Type B pancreatic cell (in vitro differentiated cells): Measurements from ENCODE around the gene GPC5. TPM values are rescaled to one million over a fixed set of nuclear protein-coding genes. Genes with fewer than 3 reads are reported as not detected.
"Not testable (repeated sequence)": the region's sequence is repeated elsewhere in the genome, so short reads cannot be mapped to it uniquely, and the experiment has no call there.

ENCODE experiments used
- DNase-seq: peaks from one replicate; pipeline ENCODE4 v3.0.0; 2021; ENCODE audit warnings: mixed read lengths; ENCODE audit not compliant: unreplicated experiment; ENCODE audit errors: extremely low spot score
- H3K27ac Mint-ChIP-seq: 2 replicates; pipeline ENCODE4 v1.8.0; 2021; ENCODE audit warnings: mild to moderate bottlenecking, mixed read lengths
- H3K27me3 Mint-ChIP-seq: 2 replicates; pipeline ENCODE4 v1.8.0; 2021; ENCODE audit warnings: mixed read lengths
- H3K36me3 Mint-ChIP-seq: 2 replicates; pipeline ENCODE4 v1.8.0; 2021; ENCODE audit warnings: mixed read lengths
- H3K4me1 Mint-ChIP-seq: one replicate; pipeline ENCODE4 v1.8.0; 2021; ENCODE audit warnings: mixed read lengths; ENCODE audit not compliant: unreplicated experiment
- H3K4me3 Mint-ChIP-seq: 2 replicates; pipeline ENCODE4 v1.8.0; 2021; ENCODE audit warnings: mild to moderate bottlenecking, mixed read lengths
- H3K9me3 Mint-ChIP-seq: 2 replicates; pipeline ENCODE4 v1.8.0; 2021; ENCODE audit warnings: mixed read lengths
- total RNA-seq: library from RNA; stranded (reverse); gene quantifications from 2 replicates; pipeline ENCODE4 v1.2.1, GENCODE V29; 2021; ENCODE audit warnings: low replicate concordance
- TF ChIP-seq, protein P1 (sequence below): fragments of 200-600 bp; sonication (generic); conservative IDR thresholded peaks from 2 replicates; pipeline ENCODE4 v1.5.0; 2021; ENCODE audit warnings: antibody characterized with exemption, mild to moderate bottlenecking

The GPC5 gene
- total RNA-seq, 1 donor from 2014 or later, result 2.8 TPM

DNA sequence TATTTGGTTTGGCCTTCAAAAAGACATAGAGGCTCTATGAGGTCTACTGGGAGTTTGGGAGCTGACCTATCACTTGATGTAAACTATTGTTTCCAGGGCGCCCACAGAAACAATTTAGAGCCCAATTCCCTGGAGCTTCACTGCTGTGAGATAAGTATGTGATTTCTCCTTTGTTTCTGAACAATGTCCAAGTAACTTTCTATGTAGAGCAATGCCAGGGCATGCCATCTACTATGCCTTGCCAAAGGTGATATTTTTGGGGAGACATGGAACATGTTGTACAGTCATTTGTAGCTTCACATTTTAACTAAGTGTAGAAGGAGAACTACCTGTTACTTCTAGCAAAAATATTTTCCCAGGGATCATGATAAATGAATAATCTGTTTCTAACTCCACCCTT lies 872.6 kb downstream of the GPC5 start:
- Mint-ChIP-seq H3K27me3 (no peaks in the 10 kb centered on the region), H3K9me3 (no peaks in the 10 kb centered on the region), H3K4me3 (no peak overlapping the region), H3K36me3 (no peaks in the 10 kb centered on the region), H3K4me1 (no peaks in the 10 kb centered on the region), H3K27ac (no peak overlapping the region)
- DNase-seq, result no peak
- TF ChIP-seq, protein P1, sequence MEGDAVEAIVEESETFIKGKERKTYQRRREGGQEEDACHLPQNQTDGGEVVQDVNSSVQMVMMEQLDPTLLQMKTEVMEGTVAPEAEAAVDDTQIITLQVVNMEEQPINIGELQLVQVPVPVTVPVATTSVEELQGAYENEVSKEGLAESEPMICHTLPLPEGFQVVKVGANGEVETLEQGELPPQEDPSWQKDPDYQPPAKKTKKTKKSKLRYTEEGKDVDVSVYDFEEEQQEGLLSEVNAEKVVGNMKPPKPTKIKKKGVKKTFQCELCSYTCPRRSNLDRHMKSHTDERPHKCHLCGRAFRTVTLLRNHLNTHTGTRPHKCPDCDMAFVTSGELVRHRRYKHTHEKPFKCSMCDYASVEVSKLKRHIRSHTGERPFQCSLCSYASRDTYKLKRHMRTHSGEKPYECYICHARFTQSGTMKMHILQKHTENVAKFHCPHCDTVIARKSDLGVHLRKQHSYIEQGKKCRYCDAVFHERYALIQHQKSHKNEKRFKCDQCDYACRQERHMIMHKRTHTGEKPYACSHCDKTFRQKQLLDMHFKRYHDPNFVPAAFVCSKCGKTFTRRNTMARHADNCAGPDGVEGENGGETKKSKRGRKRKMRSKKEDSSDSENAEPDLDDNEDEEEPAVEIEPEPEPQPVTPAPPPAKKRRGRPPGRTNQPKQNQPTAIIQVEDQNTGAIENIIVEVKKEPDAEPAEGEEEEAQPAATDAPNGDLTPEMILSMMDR, result no peak

DNA sequence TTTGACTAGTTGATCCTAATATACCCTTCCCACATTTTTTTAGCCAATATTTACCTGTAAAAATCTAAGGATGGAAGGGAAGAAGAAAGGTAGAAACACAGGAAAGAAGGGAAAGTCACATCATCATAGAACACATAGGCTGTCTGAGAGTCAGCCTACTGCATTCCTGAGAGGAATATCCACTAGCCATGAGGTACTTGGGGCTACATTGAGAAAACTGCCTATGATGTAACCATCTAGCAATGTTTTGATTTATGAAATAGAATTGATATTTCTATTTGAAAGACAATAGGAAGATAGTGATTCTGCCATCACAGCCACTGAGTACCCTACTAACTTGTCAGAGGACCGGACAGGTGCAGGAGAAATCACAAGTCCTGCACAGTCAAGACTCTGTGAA lies 873.8 kb downstream of the GPC5 start:
- H3K27ac Mint-ChIP-seq, result no peak overlapping the region
- H3K4me1 Mint-ChIP-seq, result no peaks in the 10 kb centered on the region
- H3K27me3 Mint-ChIP-seq, result no peaks in the 10 kb centered on the region

DNA sequence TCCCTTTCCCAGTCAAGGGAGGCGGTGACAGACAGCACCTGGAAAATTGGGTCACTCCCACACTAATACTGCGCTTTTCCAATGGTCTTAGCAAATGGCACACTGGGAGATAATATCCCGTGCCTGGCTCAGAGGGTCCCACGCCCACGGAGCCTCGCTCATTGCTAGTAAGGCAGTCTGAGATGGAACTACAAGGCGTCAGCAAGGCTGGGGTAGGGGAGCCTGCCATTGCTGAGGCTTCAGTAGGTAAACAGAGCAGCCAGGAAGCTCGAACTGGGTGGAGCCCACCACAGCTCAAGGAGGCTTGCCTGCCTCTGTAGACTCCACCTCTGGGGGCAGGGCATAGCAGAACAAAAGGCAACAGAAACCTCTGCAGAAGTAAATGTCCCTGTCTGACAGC lies 882.6 kb downstream of the GPC5 start:
- H3K27me3 Mint-ChIP-seq, H3K36me3 Mint-ChIP-seq, H3K4me3 Mint-ChIP-seq, H3K4me1 Mint-ChIP-seq, DNase-seq, H3K27ac Mint-ChIP-seq, H3K9me3 Mint-ChIP-seq: not testable (repeated sequence)

More for the DNA sequence above, 873.8 kb downstream of the GPC5 start:
- TF ChIP-seq, protein P1, result no peak
- H3K36me3 Mint-ChIP-seq, result no peaks in the 10 kb centered on the region
- H3K9me3 Mint-ChIP-seq, result no peaks in the 10 kb centered on the region
- DNase-seq, result no peak
- H3K4me3 Mint-ChIP-seq, result no peak overlapping the region

DNA sequence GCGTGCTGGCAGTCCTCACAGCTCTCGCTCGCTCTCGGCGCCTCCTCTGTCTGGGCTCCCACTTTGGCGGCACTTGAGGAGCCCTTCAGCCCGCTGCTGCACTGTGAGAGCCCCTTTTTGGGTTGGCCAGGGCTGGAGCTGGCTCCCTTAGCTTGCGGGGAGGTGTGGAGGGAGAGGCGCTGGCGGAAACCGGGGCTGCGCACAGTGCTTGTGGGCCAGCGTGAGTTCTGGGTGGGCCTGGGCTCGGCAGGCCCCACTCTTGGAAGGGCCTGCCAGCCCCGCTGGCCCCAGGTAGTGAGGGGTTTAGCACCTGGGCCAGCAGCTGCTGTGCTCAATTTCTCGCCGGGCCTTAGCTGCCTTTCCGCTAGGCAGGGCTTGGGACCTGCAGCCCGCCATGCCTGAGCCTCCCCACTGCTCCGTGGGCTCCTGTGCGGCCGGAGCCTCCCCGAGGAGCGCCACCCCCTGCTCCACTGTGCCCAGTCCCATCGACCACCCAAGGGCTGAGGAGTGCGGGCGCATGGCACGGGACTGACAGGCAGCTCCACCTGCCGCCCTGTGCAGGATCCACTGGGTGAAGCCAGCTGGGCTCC lies 892.4 kb downstream of the GPC5 start:
- not testable (repeated sequence) for H3K36me3 Mint-ChIP-seq, H3K27me3 Mint-ChIP-seq, H3K4me1 Mint-ChIP-seq, H3K27ac Mint-ChIP-seq, H3K4me3 Mint-ChIP-seq, DNase-seq
- peaks cover 17% of the 10 kb centered on the region for H3K9me3 Mint-ChIP-seq

DNA sequence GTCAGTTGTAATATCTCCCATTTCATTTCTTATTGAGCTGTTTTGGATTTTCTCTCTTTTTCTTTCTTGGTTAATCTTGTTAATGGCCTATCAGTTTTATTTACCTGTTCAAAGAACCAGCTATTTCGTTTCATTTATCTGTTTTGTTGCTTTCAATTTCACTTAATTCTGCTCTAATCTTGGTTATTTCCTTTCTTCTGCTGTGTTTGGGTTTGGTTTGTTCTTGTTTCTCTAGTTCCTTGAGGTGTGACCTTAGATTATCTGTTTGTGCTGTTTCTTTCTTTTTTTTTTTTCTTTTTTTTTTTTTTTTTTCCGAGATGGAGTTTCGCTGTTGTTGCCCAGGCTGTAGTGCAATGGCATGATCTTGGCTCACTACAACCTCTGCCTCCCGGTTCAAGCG lies 896.1 kb downstream of the GPC5 start:
- not testable (repeated sequence) for H3K9me3 Mint-ChIP-seq, H3K27me3 Mint-ChIP-seq, DNase-seq, H3K4me1 Mint-ChIP-seq, H3K36me3 Mint-ChIP-seq, H3K27ac Mint-ChIP-seq, H3K4me3 Mint-ChIP-seq

DNA sequence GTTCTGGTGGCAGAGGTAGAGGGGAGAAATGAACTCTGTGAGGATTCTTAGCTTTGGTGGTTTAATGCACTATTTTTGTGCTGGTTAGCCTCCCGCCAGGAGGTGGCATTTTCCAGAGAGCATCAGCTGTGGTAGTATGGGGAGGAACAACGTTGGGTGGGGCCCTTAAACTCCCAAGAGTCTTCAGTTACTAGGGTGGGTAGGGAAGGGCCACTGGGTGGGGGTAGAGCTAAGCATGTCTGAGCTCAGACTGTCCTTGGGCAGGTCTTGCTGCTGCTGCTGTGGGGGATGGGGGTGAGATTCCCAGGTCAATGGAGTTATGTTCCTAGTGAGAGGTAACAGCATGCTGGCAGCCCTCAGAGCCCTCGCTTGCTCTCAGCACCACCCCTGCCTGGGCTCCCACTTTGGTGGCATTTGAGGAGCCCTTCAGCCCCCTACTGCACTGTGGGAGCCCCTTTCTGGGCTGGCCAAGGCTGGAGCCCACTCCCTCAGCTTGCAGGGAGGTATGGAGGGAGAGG lies 897.8 kb downstream of the GPC5 start:
- not testable (repeated sequence) for H3K4me1 Mint-ChIP-seq, H3K36me3 Mint-ChIP-seq, DNase-seq, H3K4me3 Mint-ChIP-seq, H3K9me3 Mint-ChIP-seq, H3K27me3 Mint-ChIP-seq, H3K27ac Mint-ChIP-seq

DNA sequence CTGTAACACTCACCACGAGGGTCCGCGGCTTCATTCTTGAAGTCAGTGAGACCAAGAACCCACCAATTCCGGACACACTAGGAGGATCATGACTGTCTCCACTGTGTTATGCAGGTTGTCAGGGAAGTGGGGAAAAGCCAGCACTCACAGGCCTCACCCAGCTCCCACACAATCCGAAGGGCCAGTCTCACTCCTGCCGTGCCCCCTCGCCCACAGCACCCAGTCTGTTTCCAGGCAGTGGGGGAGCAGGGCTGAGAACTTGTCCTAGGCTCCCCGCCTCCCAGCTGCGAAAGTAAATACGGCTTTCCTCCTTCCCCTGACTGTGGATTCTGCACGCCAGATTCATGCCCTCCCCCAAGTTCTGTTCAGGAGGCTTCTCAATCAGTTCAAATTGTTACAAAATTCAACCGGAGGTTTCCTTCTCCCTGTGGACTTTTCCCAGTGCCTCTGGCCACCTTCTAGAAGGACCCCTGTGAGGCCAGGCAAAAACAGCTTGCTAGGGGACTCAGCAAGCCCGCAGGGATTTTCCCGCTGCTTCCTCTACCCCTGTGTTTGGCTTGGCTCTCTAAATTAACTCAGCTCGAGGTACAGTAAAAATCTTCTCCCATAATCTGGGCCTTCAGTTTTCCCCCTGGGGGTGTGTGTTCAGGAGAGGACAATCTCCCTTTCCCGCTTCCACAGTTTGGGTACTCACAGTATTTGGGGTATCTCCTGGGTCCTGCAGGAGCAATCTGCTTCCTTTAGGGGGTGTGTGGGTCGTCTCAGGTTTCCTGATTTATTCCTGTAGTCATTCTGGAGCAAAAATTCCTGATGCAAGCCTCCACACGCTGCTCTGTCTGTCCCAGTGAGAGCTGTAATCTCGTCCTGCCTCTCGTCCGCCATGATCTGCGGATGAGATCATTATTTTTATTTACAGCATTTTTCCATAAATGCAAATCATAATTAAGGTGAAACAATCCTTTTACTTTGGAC lies 899.8 kb downstream of the GPC5 start:
- Mint-ChIP-seq H3K4me1 (no peaks in the 10 kb centered on the region), H3K4me3 (no peak overlapping the region), H3K36me3 (no peaks in the 10 kb centered on the region), H3K27ac (no peak overlapping the region), H3K27me3 (no peaks in the 10 kb centered on the region), H3K9me3 (peaks cover 9% of the 10 kb centered on the region)
- DNase-seq, result no peak
- TF ChIP-seq, protein P1, result no peak
